Neural progenitor cell (in vitro differentiated cells): ENCODE results near the gene OTOP3.

ENCODE experiments used
- CTCF ChIP-seq: fragments of 200-600 bp; sonication (generic); IDR thresholded peaks from 2 replicates; pipeline ENCODE4 v1.5.1; 2017; ENCODE audit warnings: antibody characterized with exemption, mild to moderate bottlenecking
- EZH2 ChIP-seq: fragments of 200-600 bp; sonication (generic); IDR thresholded peaks from 2 replicates; pipeline ENCODE4 v1.6.1; 2017; ENCODE audit warnings: antibody characterized with exemption, mild to moderate bottlenecking, moderate library complexity

GRCh38 chr17:74990581-74991105 is 54.9 kb downstream of the OTOP3 start:
- no peak for TF ChIP-seq EZH2
- no peak for TF ChIP-seq CTCF
